ENCODE data around the gene CAMTA1.

CAMTA1 gene

DNA sequence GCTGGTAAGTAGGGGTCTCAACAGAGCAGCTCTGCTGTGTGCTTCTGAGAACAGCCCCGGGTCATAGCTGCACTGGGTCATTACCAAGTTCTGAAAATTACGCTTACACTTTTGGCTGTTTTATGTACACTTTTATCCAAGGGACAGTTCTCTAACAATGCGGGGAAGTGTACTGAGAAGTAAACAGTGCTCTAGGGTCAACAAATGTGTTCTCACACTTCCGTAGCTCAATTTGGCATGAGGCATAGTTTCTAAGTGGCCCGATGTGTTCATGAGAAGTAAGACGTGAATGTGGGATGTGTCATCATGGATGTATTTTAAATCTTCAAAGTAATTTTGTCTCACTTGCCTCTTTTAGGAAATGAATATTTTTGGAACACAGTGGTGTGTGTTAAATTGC is 975.0 kb downstream of the CAMTA1 start:
- Histone ChIP-seq H3K27ac (peak overlapping the region in 1 of 21 experiments; percentile 40), H3K4me3 (no peak overlapping the region)

DNA sequence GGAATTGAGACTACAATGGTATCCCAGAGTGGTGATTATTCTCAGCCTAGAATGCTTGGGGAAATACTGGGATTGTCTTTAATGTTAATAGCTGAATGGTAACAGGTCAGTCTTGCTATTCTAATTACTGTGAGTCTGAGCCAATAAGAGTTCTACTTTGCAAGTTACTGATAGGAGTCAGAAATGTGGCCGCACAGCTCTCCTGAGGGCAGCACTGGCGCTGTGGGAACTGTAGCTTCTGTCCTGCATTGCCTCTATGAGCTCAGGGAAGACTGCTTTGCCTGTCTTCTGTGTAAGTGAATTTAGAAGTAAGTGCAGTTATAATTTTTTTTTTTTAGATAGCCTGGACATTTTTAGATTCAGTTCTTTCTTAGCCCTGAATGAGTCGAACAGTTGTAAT is 975.8 kb downstream of the CAMTA1 start:
- no peak overlapping the region for H3K27ac ChIP-seq

DNA sequence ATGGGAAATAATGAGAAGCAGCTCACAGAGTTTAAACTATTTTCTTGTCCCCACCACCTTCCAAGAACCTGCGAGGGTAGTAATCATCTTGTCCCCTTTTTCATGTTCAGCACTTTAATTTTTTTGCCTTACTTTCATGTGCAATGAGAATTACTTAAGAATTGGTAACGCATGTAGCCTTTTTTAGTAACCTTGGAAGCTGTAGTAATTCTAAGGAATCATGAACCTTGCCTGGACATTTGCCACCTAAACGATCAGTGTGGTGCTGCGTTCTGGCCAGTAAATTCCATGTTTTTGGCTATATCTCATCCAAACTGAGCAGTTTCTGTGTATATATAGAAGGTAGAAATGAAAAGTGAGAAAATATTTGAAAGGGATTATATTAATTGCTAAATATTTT is 981.9 kb downstream of the CAMTA1 start:
- Histone ChIP-seq H3K27ac (no peak overlapping the region), H3K4me3 (no peak overlapping the region)

More for the DNA sequence above, 975.8 kb downstream of the CAMTA1 start:
- no peak overlapping the region for H3K4me3 ChIP-seq

DNA sequence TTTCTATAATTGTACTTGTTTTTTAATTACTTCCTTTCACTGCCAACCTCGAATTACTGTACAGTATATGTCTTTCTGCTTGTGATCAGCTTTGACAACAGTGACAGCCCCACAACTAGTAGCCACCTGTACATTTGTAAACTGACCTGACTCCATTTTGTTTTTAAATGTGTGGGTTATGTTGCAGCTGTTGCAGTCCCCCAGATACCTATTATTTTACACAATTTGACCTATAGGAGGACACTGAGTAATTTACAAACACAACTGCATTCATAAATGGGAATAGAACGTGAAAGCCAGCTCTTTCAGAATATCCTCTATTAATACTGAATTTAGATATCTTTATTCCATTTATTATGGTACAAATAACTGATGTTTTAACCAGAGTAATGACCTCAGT is 983.3 kb downstream of the CAMTA1 start:
- no peak overlapping the region for H3K4me3 ChIP-seq
- H3K27ac ChIP-seq = no peak overlapping the region

DNA sequence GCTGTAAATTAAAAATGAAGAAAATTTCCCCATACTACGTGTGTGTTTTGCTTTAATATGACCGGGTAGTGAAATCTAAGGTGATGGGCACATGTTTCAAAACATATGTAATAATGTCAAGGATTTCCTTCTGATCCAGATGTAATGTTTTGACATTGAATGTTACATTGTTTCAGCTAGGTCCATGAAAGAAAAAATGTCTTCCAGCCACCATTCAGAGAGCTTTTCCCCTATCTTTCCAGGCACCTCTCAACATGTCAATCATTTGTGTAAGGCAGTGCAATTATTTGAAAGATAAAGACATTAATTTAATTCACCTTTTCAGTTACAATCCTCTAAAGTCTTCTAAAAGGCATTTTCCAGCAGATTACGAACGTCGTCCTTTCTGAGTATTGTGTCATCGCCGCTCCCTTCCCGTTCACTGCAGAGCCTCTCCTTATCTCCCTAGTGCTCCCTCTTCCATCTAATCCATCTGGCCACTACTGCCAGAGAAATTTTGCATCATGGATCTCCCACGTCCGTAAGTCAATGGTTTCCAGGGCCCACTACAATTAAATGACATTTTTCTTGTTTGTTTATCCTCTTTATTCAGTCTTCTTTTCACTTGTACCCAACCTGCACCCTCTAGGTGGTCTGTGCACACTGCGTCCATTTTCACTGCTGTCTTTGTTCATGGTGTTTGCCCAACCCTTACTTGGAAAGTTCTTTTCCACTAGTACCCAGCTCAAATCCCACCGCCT is 984.6 kb downstream of the CAMTA1 start:
- Histone ChIP-seq H3K27ac (peak overlapping the region in 1 of 21 experiments; percentile 96), H3K4me3 (no peak overlapping the region)

DNA sequence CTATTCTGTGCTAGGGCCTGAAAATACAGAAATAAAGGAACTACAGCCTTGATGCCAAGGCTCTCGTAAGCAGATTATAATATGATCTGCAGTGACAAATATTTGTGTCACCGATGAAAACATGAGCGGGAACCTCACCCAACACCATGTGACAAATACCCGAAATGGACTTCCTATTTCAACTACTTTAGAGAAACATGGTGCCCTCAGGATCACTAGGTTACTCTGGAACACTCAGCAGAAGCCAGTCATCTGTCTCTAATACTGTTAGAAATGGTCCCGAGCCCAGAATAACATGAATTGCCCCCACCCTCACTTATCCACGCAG is 985.4 kb downstream of the CAMTA1 start:
- peak overlapping the region; percentile 49 to 99 (median 91) for H3K27ac ChIP-seq
- H3K4me3 ChIP-seq = peak overlapping the region; percentile 67 to 100 (median 88)

DNA sequence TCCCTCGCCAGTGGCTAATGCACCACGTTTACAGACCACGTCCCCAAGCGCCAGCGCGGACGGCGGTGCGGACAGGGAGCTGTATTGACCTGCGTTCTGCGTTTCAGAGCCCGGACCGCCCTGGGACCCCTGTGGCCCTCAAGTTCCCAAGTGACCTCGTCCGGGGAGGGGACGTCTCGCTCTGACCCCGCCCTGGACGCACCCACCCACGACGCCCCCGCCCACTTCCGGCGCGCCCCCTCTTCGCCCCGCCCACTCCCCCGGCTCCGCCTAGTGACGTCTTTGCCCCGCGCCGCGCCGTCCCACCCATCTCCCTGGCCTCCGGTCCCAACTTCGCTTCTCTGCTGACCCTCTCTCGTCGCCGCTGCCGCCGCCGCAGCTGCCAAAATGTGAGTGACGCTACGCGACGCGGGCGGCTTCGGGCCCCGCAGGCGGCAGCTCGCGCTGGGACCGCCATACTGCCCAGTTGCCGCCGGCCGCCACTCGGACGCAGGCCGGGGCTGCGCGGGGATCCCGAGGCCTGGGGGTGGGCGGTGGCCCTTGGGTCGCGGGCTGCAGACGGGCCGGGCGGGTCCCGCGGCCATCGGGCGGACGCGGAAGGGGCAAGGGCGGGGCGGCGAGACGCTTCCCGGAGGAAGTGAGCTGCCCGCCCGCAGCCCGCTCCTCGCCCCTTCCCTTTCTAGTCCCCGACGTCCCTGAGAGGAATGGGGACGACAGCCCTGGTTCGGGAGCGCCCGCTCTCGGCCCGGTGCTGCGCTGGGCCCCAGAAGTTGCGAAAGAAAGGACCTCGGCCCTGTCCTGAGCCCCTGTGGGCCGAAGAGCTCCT is 986.0 kb downstream of the CAMTA1 start, which contains the start of gene VAMP3:
VAMP3 (plus strand) TSS at position 300 of the 826 bp plus-strand sequence; CDS start at position 388, 88 bp downstream.
- peak within 1 kb of the TSS; percentile 67 to 100 (median 88) for H3K4me3 ChIP-seq
- peak within 1 kb of the TSS; percentile 67 to 99 (median 92) for H3K27ac ChIP-seq

DNA sequence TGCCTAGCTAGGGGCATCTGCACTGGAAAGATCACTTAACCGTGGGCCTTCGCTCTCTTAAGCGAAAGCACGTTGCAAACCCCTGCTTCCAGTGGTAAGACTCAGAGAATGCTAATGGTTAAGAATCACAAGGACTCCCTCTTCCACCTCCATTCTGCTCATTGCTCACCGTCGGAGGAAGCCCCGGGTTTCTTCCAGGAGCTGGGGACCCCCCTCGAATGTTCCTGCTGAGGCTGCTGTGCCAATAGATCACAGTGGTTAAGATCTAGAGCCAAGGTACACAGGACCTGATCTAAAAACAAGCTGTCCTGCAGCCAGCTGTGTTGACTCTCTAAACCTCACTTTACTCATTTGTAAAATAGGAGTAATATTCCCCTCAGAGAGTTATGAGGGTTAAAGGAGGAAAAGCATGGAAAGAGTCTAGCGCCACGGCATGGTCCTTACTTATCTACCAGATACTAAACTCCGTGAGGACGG is 986.6 kb downstream of the CAMTA1 start:
- H3K4me3 ChIP-seq = peak overlapping the region; percentile 67 to 100 (median 88)
- peak overlapping the region; percentile 67 to 99 (median 92) for H3K27ac ChIP-seq

DNA sequence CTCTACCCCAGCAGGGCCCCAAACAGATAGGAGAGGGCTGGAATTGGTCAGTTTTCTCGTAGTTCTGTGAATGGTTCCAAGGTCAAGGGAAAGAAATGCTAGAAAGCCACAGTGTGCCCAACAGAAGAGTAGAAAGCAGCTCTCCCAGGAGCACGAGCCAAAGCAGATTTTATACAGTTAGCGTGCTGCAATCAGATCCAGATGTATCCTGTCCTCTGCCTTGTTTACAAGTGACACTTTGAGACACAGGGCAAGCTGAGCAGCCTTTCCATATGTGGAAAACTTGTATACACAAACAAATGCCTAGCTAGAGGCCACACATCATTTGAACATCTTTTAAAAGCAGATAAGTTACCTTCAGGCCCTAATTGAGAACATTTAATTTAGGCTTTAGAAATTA is 992.3 kb downstream of the CAMTA1 start:
- Histone ChIP-seq H3K4me3 (no peak overlapping the region), H3K27ac (no peak overlapping the region)

DNA sequence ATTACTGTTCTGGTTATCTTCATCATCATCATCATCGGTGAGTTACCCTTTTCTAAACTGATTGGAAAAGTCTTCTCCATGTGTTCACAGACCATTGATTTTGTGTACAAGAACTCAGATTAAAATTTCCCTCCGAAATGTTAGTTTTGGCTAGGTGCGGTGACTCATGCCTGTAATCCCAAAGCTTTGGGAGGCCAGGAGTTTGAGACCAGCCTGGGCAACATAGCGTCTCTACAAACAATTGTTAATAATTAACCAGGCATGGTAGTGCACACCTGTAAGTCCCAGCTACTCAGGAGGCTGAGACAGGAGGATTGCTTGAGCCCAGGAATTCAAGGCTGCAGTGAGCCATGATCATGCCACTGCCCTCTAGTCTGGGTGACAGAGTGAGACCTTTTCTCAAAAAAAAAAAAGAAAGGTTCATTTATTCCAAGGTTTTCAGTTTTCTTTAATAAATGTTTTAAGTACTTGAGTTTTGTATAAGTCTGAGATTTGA is 992.9 kb downstream of the CAMTA1 start:
- H3K27ac ChIP-seq = no peak overlapping the region
- H3K4me3 ChIP-seq = no peak overlapping the region

DNA sequence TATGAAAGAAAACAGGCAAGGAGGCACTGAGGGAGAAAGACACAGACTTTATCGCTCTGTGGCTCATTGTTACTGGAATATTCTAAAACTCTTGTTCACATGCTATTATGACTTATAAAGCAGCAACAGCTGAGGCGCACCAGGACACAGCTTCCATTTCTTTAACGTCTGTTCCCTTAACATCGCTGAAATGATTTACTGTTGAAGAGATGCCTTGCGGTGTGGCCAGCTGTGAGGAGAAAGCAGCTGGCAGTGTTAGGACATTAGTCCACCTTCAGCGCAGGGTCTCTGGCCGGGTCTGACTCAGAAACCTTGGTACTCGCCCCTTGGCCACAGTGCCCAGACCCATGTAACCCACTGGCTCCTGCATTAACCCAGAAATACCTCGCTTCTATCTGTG is 995.7 kb downstream of the CAMTA1 start:
- Histone ChIP-seq H3K27ac (no peak overlapping the region), H3K4me3 (no peak overlapping the region)

DNA sequence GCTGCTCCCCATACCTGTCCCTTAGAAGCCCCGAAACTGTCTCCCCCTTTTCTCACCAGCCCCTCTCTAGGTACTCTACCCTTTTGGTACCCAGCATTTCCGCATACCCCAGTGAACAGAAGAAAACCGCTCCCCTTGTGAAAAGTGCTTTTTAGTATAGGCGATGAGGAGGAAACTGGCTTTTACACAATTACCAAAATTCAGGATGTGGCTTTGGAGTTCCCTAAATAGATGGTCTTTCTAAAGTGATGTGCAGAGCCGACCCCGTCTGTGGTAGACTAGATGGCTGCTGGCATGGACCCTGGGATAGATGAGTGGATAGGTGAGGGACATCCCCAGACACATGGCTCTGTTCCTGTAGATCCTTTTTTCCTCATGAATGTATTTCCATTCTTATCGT is 996.2 kb downstream of the CAMTA1 start:
- Histone ChIP-seq H3K27ac (peak overlapping the region in 3 of 21 experiments; percentile 8 to 88 (median 42)), H3K4me3 (no peak overlapping the region)

DNA sequence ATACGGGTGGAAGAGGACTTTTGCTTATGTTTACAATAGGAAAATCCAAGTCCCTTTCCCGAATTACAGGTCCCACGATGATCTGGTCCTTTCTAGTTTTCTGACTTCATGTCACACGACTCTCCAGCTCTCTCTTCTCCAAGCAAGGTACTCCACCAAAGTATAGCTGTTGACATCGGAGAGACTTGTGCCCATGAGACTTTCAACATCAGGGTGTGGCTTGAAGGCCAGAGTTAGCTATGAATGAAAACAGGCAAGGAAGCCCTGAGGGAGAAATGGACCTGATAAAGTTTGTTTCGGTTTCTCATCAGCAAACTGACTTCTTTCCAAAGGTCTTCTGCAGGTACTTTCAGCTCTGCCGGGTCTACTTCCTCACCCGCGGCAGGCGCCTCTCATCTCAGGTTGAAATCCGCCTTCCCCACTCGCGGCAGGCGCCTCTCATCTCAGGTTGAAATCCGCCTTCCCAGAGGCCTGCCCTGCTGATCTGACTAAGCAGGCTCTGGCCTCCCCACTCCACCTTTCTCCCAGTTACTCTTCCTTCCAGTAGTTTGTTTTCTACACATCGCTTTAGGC is 996.8 kb downstream of the CAMTA1 start:
- peak overlapping the region in 8 of 21 experiments; percentile 10 to 88 (median 60) for H3K27ac ChIP-seq

DNA sequence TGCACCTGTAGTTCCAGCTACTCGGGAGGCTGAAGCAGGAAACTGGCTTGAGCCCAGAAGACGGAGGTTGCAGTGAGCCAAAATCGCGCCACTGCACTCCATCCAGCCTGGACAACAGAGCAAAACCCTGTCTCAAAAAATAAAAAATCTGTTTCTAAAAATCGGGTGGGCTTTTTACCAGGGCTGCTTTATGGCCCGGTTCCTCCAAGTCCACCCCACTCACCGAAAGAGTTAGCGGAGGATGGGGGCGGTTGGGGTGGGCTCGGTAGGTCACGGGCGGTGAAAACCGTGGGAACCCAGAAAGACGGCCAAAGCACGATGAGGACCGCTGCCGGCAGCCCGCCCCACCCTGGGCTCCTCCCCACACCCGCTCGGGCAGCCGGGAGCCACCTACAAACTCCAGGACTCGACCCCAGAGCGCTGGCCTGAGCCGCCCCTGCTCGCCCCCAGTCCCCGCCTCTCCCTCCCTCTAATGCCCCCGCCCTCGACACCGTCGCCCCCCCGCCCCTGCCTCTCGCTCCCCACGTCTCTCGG is 998.0 kb downstream of the CAMTA1 start:
- peak overlapping the region; percentile 41 to 99 (median 82) for H3K27ac ChIP-seq
- H3K4me3 ChIP-seq = peak overlapping the region; percentile 48 to 78 (median 62)

More for the DNA sequence above, 996.8 kb downstream of the CAMTA1 start:
- H3K4me3 ChIP-seq = peak overlapping the region in 1 of 7 experiments; percentile 6

DNA sequence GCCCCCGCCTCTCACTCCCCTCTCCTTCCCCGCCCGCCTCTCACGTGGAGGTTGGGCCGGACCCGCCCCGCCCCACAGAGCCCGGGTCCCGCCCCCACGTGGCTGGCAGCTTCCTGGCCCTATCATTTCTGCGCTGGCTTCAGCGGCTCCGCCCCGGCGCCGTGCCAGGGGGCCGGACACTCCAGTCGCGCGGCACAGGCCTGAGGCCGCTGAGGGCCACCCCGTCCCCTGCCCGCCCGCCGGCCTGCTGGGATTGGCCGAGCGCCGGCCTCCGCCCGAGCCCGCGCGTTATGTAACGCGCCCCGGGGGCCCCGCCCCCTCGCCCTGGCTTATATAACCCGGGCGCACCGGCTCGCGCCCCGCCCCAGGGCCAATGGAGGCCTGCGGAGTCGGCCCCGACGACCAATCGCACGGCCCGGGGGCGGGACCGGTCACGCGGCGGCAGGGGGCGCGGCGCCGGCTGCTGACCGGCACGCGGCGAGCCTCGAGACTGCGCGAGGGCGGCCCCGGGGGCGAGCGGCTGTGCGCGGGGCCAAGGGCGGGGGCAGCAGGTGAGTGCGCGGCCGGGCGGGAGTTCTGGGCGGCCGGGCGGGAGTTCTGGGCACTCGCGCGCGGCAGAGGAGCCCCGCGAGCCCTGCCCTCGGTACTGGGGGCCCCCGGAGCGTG is 998.7 kb downstream of the CAMTA1 start, which contains the start of gene PER3:
PER3 (plus strand) TSS at position 466 of the 666 bp plus-strand sequence. CDS start 587 bp downstream, outside the sequence.
- Histone ChIP-seq H3K4me3 (peak within 1 kb of the TSS; percentile 48 to 78 (median 68)), H3K27ac (peak within 1 kb of the TSS; percentile 69 to 99 (median 91))

DNA sequence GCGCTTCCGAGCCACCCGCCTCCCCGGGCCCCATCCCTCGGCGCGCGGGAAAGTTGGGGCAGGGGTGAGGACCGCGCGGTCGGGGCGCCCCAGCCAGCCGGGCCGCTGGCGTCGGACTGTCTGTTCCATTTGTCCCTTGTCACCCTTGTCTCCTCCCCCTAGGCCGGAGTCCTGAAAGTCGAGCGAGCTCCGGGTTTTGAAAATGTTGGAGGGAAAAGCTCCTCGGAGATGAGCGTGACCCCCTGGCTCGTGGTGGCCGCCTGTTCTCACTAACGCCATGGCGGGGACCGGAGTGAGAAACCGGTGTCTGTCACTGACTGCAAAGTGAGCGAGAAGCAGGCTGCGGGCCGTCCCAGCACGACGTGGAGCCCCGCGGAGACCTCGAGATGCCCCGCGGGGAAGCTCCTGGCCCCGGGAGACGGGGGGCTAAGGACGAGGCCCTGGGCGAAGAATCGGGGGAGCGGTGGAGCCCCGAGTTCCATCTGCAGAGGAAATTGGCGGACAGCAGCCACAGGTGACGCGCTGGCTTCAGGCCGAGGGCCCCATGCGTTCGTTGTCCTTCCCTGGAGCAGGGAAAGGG is 999.3 kb downstream of the CAMTA1 start:
- H3K4me3 ChIP-seq = peak overlapping the region; percentile 48 to 78 (median 68)
- peak overlapping the region; percentile 69 to 99 (median 91) for H3K27ac ChIP-seq

DNA sequence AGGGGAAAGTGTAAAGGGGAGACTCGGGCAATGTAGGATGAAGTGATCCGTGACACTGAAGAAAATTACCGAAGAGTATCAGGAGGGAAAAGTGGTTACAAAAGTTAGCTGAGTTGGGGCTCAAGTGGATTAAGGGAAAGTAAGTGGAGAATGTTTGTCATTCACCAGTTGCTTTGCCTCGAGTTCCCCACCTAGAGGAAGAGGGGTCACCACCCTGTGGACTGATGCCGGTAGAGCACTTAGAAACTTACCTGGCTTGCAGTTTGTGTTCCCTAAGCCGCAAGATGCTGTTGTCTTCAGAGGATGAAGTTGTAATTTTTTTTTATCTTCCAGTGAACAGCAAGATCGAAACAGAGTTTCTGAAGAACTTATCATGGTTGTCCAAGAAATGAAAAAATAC is 999.9 kb downstream of the CAMTA1 start:
- Histone ChIP-seq H3K4me3 (peak overlapping the region; percentile 48 to 78 (median 68)), H3K27ac (peak overlapping the region in 15 of 21 experiments; percentile 87 to 99 (median 93))

DNA sequence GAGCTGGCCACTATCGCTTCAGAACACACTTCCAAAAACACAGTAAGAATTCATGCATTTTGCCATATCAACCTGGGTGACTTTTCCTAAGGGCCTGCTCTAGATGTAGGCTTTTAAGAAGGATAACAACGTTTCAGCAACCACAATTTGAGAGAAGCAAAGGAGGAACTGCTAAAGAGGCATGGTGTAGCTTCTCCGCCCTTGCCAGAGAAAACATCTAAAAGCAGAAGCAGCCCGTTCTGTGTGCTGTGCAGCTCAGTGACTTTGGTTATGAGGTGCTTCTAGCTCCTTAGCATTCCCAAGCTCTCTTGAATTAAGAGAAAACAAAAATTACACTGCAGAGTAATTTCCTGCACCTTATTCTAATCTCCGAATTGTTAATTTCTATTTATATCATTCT is 1001.5 kb downstream of the CAMTA1 start:
- H3K4me3 ChIP-seq = no peak overlapping the region
- H3K27ac ChIP-seq = no peak overlapping the region

DNA sequence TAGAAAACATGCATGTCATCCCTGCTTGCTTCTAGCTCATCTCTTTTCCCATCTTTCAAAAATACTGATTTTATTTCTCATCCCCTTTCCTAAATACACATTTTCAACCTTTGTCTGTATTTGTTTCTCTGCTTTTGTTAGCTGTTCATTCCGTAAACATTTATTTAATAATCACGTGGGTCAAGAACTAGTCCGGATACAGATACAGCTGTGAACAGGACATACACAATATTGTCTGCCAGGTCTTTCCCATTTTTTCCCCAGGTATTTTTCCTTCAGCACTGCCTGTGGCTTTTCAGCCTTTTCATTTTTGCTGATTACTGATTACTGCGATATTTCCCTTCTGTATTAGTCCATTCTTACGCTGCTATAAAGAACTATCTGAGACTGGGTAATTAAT is 1004.6 kb downstream of the CAMTA1 start:
- Histone ChIP-seq H3K27ac (no peak overlapping the region), H3K4me3 (no peak overlapping the region)
